Inferior parietal cortex (tissue), 1 donor: Measurements from ENCODE around the gene ARHGAP28.
"Not testable (repeated sequence)": the region's sequence is repeated elsewhere in the genome, so short reads cannot be mapped to it uniquely, and the experiment has no call there.

Source experiments
- DNase-seq: peaks from one replicate; pipeline ENCODE4 v3.0.0-alpha.2; 2016; ENCODE audit errors: extremely low spot score

ARHGAP28 gene

GRCh38 chr18:6819332-6819731, 89.8 kb downstream of the ARHGAP28 start:
- DNase-seq, result no peak

GRCh38 chr18:6820314-6820713, 90.8 kb downstream of the ARHGAP28 start:
- DNase-seq, result no peak

- DNase-seq, result no peak
These were observed 91.8 kb downstream of the ARHGAP28 start for GRCh38 chr18:6821356-6821755.

GRCh38 chr18:6827161-6827560, 97.6 kb downstream of the ARHGAP28 start:
- DNase-seq, result not testable (repeated sequence)

GRCh38 chr18:6827566-6827965, 98.0 kb downstream of the ARHGAP28 start:
- DNase-seq, result not testable (repeated sequence)

GRCh38 chr18:6830916-6831315, 101.4 kb downstream of the ARHGAP28 start:
- DNase-seq, result no peak

GRCh38 chr18:6835345-6835744, 105.8 kb downstream of the ARHGAP28 start:
- DNase-seq, result no peak

GRCh38 chr18:6836331-6836730, 106.8 kb downstream of the ARHGAP28 start:
- DNase-seq, result no peak

- no peak for DNase-seq
These were observed 108.4 kb downstream of the ARHGAP28 start for GRCh38 chr18:6837904-6838303.

GRCh38 chr18:6842081-6842480, 112.6 kb downstream of the ARHGAP28 start:
- no peak for DNase-seq

GRCh38 chr18:6843308-6843707, 113.8 kb downstream of the ARHGAP28 start:
- DNase-seq, result no peak

- not testable (repeated sequence) for DNase-seq
These were observed 116.0 kb downstream of the ARHGAP28 start for GRCh38 chr18:6845521-6845920.

GRCh38 chr18:6850396-6850795, 120.9 kb downstream of the ARHGAP28 start:
- no peak for DNase-seq

GRCh38 chr18:6851480-6851879, 122.0 kb downstream of the ARHGAP28 start:
- DNase-seq, result no peak

GRCh38 chr18:6854811-6855210, 125.3 kb downstream of the ARHGAP28 start:
- DNase-seq, result no peak

- no peak for DNase-seq
These were observed 126.3 kb downstream of the ARHGAP28 start for GRCh38 chr18:6855767-6856166.

GRCh38 chr18:6857300-6857699, 127.8 kb downstream of the ARHGAP28 start:
- DNase-seq, result no peak

- DNase-seq, result no peak
These were observed 130.3 kb downstream of the ARHGAP28 start for GRCh38 chr18:6859676-6860422.

- no peak for DNase-seq
These were observed 131.4 kb downstream of the ARHGAP28 start for GRCh38 chr18:6860804-6861448.

- DNase-seq, result no peak
These were observed 135.7 kb downstream of the ARHGAP28 start for GRCh38 chr18:6865251-6865650.

- no peak for DNase-seq
These were observed 137.1 kb downstream of the ARHGAP28 start for GRCh38 chr18:6866552-6867085.

GRCh38 chr18:6868033-6868432, 138.5 kb downstream of the ARHGAP28 start:
- no peak for DNase-seq

GRCh38 chr18:6871566-6871965, 142.1 kb downstream of the ARHGAP28 start:
- DNase-seq, result no peak
